GM10248 (cell line): ENCODE data around the gene TADA3.
A peak's percentile ranks its signal among the peaks of the same experiment; 100 is the strongest.

ENCODE experiments used
- CTCF ChIA-PET: fragments of 300-600 bp; sonication (Branson Sonifier 250); formaldehyde crosslinking; extraction: SDS; loops from one replicate; lab custom pipeline; 2021; ENCODE audit warnings: antibody characterized with exemption; lab: Yijun Ruan, JAX
- POLR2A ChIA-PET: fragments of 350-650 bp; sonication (Branson Sonifier 250); formaldehyde crosslinking; extraction: SDS; loops from one replicate; lab custom pipeline; 2020; ENCODE audit warnings: antibody characterized with exemption; lab: Yijun Ruan, JAX
- DNase-seq: peaks from one replicate; pipeline ENCODE4 v3.0.0; 2012; ENCODE audit errors: extremely low spot score
- CTCF ChIP-seq: IDR thresholded peaks from 2 replicates; pipeline ENCODE4 v1.5.1; 2012; ENCODE audit warnings: mild to moderate bottlenecking, low read depth; ENCODE audit errors: extremely low read depth, missing control alignments, control extremely low read depth

TADA3 gene

GRCh38 chr3:9786209-9786739 is 6.0 kb downstream of the TADA3 start:
- CTCF ChIA-PET = interaction anchor here (1.2 to 1.3 kb wide), 2 partner anchors 9 to 146 kb away, joined by 3 to 5 read pairs; no protein-coding TSS in a partner anchor
- POLR2A ChIA-PET = no interaction called here
- no peak for TF ChIP-seq CTCF
- no peak for DNase-seq

GRCh38 chr3:9785602-9786001 is 6.7 kb downstream of the TADA3 start:
- ChIA-PET CTCF (interaction anchor here (1.3 kb wide), 1 partner anchor 9 kb away, joined by 5 read pairs; no protein-coding TSS in a partner anchor), POLR2A (no interaction called here)
- no peak for DNase-seq
- TF ChIP-seq CTCF = no peak

DNA sequence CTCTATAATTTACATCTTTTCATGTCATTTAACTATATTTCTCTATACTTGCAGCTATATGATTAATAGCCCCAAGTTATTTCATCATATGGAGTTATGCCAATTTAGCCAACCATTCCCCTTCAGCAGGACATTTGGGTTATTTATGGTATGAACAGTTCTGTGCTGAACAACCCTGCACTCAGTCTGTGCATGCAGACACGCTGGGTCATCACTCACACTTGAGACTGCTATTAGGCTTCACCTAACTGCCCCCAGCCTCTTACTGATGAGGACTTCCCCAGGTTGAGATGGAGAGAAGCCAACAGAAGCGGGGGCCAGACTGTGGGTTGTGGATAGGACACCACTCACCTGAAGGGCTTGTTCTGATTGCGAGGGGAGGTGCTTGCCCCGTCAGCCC is 7.3 kb downstream of the TADA3 start:
- DNase-seq = no peak
- POLR2A ChIA-PET = no interaction called here
- TF ChIP-seq CTCF = no peak
- CTCF ChIA-PET = interaction anchor here (1.3 kb wide), 1 partner anchor 8 kb away, joined by 5 read pairs; no protein-coding TSS in a partner anchor

DNA sequence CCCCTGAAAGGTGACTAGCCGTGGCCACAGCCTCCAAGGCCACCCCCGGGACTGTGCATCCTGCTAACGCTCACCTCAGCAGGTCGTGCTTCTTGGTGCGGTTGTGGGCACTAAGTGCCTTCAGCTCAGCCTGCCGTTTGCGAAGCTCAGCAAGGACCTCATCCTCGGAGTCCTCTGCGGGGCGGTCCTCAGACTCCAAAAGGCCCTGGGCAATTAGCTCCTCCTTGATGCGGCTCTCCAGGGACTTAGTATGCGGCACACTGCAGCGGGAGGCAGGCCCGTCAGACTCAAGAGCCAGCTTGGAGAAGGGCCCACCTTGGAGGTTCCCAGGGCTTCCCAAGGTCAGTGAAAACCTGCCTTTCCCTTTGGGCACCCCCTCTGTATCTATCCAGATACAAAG is 8.3 kb downstream of the TADA3 start:
- DNase-seq = no peak
- ChIA-PET CTCF (no interaction called here), POLR2A (no interaction called here)
- no peak for TF ChIP-seq CTCF

GRCh38 chr3:9782770-9783169 is 9.5 kb downstream of the TADA3 start:
- TF ChIP-seq CTCF = peak; percentile 33
- ChIA-PET CTCF (interaction anchor here (0.8 to 1.5 kb wide), 2 partner anchors 15 to 25 kb away, joined by 3 to 5 read pairs; no protein-coding TSS in a partner anchor), POLR2A (interaction anchor here (0.7 to 0.9 kb wide), 2 partner anchors 10 to 493 kb away, joined by 3 read pairs; partner anchors contain the start of gene ARPC4)
- no peak for DNase-seq

DNA sequence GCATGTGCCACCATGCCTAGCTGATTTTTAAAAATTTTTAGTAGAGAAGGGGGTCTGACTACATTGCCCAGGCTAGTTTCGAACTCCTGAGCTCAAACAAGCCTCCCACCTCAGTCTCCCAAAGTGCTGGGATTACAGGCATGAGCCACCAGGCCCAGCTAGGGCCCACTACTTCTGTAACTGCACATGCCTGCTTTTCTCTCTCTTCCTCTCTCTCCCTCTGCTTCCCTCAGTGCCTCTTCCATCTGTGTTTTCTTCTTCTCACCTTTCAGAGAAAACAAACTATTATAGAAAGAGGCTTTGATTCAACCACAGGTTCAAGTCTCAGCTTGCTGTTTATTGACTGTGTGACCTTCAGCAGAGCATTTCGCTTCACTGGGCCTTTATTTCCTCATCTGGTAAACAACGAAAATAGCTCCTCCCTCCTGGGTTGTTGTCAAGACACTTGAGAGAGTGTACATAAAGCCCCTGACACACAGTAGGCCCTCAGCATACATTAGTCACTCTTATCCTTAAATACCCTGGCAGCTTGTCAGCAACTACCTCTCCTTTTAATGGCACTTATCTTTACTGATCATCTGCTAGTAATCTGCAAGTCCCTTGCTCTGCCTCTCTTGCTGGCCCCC is 10.2 kb downstream of the TADA3 start:
- CTCF ChIA-PET = interaction anchor here (0.8 to 1.6 kb wide), 3 partner anchors 10 to 26 kb away, joined by 3 to 5 read pairs (median 5); no protein-coding TSS in a partner anchor
- DNase-seq = no peak
- POLR2A ChIA-PET = no interaction called here
- TF ChIP-seq CTCF = no peak
